K562 (cell line): Measurements from ENCODE around the gene ADAM15. TPM values are rescaled to one million over a fixed set of nuclear protein-coding genes. Genes with fewer than 3 reads are reported as not detected.
A peak's percentile ranks its signal among the peaks of the same experiment; 100 is the strongest.

Experiments
- BCOR ChIP-seq: fragments of 450-650 bp; IDR thresholded peaks from 2 replicates; pipeline ENCODE4 v1.6.1; 2016
- ESRRB ChIP-seq: fragments of 250-450 bp; sonication (Bioruptor Pico); IDR thresholded peaks from 2 replicates; pipeline ENCODE4 v1.5.0; 2020; ENCODE audit warnings: mild to moderate bottlenecking, moderate library complexity, borderline replicate concordance
- GABPB1 ChIP-seq: sonication (generic); formaldehyde crosslinking; IDR thresholded peaks from 2 replicates; pipeline ENCODE4 v1.8.0; 2022; ENCODE audit warnings: mild to moderate bottlenecking, missing genetic modification reagents
- HIVEP1 ChIP-seq: fragments of 250-450 bp; sonication (Bioruptor Pico); IDR thresholded peaks from 2 replicates; pipeline ENCODE4 v1.4.0; 2020; ENCODE audit warnings: mild to moderate bottlenecking
- HMGN3 ChIP-seq: IDR thresholded peaks from 2 replicates; pipeline ENCODE4 v1.6.1; 2011; ENCODE audit warnings: borderline replicate concordance, low read depth, mild to moderate bottlenecking, mixed read lengths, low read length; ENCODE audit not compliant: insufficient read length; ENCODE audit errors: extremely low read depth
- L3MBTL2 ChIP-seq: fragments of 450-650 bp; IDR thresholded peaks from 2 replicates; pipeline ENCODE4 v1.6.1; 2016; ENCODE audit warnings: mild to moderate bottlenecking, moderate library complexity
- SMC3 ChIP-seq: conservative IDR thresholded peaks from 2 replicates; pipeline ENCODE4 v1.6.1; 2011; ENCODE audit warnings: low read depth, low read length, improper control_type of control experiment; ENCODE audit not compliant: insufficient read depth
- THRAP3 ChIP-seq: fragments of 450-650 bp; IDR thresholded peaks from 2 replicates; pipeline ENCODE4 v1.6.1; 2016; ENCODE audit warnings: mild to moderate bottlenecking, inconsistent platforms, borderline replicate concordance
- ZBTB2 ChIP-seq: fragments of 450-650 bp; IDR thresholded peaks from 2 replicates; pipeline ENCODE4 v1.6.1; 2016; ENCODE audit warnings: antibody characterized with exemption
- ZNF134 ChIP-seq: fragments of 250-450 bp; sonication (Bioruptor Pico); conservative IDR thresholded peaks from 2 replicates; pipeline ENCODE4 v1.4.0; 2020
- ZNF280B ChIP-seq: fragments of 250-450 bp; sonication (Bioruptor Pico); IDR thresholded peaks from 2 replicates; pipeline ENCODE4 v1.5.1; 2021; ENCODE audit warnings: mild to moderate bottlenecking
- ZNF76 ChIP-seq: fragments of 250-450 bp; sonication (Bioruptor Pico); IDR thresholded peaks from 2 replicates; pipeline ENCODE4 v1.4.0; 2020; ENCODE audit warnings: mild to moderate bottlenecking, moderate library complexity, borderline replicate concordance
- polyA plus RNA-seq, 8 experiments: library from polyadenylated mRNA; depleted of rRNA in 4 of 8; stranded (reverse) in 5 of 8; unstranded in 3 of 8; fragments of >200 nt; fragmentation: Nextera tagmentation in 2 of 8; fragmentation: Illumina TruSeq in 1 of 8; extraction: Ambion mirVana in 2 of 8; extraction: Trizol in 1 of 8; gene quantifications; 2 replicates each; pipeline versions ENCODE4 v1.2.1 to v1.2.3, GENCODE V29; 2011 to 2014; ENCODE audit warnings: inconsistent platforms in 1 of 8, missing spikeins in 1 of 8
- total RNA-seq, 7 experiments: library from RNA; depleted of rRNA in 6 of 7; stranded (reverse); fragments of >200 nt in 6 of 7; fragmentation: Illumina TruSeq in 2 of 7; extraction: Trizol in 2 of 7; gene quantifications; 2 replicates each; pipeline versions ENCODE4 v1.2.1 to v1.2.3, GENCODE V29; 2011 to 2021; ENCODE audit warnings: low replicate concordance in 1 of 7
- TF ChIP-seq, protein P1 (sequence below): fragments of 200-600 bp; sonication (generic); IDR thresholded peaks from one replicate; pipeline ENCODE4 v1.6.1; 2012; ENCODE audit warnings: mild to moderate bottlenecking, low read depth, low read length, inconsistent platforms

The ADAM15 gene
- total and polyA plus RNA-seq, 9 of the 15 experiments (the other 6 are each of a cell fraction or from before 2014, with no cell fraction given), result 0.69 to 72.3 (median 32.8) TPM

GRCh38 chr1:155070721-155071569 lies 19.8 kb downstream of the ADAM15 start (continued):
- TF ChIP-seq, protein P1, sequence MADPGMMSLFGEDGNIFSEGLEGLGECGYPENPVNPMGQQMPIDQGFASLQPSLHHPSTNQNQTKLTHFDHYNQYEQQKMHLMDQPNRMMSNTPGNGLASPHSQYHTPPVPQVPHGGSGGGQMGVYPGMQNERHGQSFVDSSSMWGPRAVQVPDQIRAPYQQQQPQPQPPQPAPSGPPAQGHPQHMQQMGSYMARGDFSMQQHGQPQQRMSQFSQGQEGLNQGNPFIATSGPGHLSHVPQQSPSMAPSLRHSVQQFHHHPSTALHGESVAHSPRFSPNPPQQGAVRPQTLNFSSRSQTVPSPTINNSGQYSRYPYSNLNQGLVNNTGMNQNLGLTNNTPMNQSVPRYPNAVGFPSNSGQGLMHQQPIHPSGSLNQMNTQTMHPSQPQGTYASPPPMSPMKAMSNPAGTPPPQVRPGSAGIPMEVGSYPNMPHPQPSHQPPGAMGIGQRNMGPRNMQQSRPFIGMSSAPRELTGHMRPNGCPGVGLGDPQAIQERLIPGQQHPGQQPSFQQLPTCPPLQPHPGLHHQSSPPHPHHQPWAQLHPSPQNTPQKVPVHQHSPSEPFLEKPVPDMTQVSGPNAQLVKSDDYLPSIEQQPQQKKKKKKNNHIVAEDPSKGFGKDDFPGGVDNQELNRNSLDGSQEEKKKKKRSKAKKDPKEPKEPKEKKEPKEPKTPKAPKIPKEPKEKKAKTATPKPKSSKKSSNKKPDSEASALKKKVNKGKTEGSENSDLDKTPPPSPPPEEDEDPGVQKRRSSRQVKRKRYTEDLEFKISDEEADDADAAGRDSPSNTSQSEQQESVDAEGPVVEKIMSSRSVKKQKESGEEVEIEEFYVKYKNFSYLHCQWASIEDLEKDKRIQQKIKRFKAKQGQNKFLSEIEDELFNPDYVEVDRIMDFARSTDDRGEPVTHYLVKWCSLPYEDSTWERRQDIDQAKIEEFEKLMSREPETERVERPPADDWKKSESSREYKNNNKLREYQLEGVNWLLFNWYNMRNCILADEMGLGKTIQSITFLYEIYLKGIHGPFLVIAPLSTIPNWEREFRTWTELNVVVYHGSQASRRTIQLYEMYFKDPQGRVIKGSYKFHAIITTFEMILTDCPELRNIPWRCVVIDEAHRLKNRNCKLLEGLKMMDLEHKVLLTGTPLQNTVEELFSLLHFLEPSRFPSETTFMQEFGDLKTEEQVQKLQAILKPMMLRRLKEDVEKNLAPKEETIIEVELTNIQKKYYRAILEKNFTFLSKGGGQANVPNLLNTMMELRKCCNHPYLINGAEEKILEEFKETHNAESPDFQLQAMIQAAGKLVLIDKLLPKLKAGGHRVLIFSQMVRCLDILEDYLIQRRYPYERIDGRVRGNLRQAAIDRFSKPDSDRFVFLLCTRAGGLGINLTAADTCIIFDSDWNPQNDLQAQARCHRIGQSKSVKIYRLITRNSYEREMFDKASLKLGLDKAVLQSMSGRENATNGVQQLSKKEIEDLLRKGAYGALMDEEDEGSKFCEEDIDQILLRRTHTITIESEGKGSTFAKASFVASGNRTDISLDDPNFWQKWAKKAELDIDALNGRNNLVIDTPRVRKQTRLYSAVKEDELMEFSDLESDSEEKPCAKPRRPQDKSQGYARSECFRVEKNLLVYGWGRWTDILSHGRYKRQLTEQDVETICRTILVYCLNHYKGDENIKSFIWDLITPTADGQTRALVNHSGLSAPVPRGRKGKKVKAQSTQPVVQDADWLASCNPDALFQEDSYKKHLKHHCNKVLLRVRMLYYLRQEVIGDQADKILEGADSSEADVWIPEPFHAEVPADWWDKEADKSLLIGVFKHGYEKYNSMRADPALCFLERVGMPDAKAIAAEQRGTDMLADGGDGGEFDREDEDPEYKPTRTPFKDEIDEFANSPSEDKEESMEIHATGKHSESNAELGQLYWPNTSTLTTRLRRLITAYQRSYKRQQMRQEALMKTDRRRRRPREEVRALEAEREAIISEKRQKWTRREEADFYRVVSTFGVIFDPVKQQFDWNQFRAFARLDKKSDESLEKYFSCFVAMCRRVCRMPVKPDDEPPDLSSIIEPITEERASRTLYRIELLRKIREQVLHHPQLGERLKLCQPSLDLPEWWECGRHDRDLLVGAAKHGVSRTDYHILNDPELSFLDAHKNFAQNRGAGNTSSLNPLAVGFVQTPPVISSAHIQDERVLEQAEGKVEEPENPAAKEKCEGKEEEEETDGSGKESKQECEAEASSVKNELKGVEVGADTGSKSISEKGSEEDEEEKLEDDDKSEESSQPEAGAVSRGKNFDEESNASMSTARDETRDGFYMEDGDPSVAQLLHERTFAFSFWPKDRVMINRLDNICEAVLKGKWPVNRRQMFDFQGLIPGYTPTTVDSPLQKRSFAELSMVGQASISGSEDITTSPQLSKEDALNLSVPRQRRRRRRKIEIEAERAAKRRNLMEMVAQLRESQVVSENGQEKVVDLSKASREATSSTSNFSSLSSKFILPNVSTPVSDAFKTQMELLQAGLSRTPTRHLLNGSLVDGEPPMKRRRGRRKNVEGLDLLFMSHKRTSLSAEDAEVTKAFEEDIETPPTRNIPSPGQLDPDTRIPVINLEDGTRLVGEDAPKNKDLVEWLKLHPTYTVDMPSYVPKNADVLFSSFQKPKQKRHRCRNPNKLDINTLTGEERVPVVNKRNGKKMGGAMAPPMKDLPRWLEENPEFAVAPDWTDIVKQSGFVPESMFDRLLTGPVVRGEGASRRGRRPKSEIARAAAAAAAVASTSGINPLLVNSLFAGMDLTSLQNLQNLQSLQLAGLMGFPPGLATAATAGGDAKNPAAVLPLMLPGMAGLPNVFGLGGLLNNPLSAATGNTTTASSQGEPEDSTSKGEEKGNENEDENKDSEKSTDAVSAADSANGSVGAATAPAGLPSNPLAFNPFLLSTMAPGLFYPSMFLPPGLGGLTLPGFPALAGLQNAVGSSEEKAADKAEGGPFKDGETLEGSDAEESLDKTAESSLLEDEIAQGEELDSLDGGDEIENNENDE, result no peak
- TF ChIP-seq GABPB1 (0 out of 2 replicates have a peak, but pooled peaks have one; percentile 64), ESRRB (CRISPR knock-in tag) (no peak), BCOR (peak; percentile 70), HIVEP1 (no peak), L3MBTL2 (peak; percentile 74), ZNF280B (CRISPR knock-in tag) (no peak), HMGN3 (peak; percentile 75), ZNF134 (CRISPR knock-in tag) (no peak), ZNF76 (CRISPR knock-in tag) (no peak), THRAP3 (no peak), ZBTB2 (peak; percentile 19; the same call in 1 of the 2 replicates), SMC3 (0 out of 2 replicates have a peak, but pooled peaks have one; percentile 1)
